Measurements from ENCODE around the gene TIMP4. TPM values are rescaled to one million over a fixed set of nuclear protein-coding genes. Genes with fewer than 3 reads are reported as not detected.

Gene TIMP4
- total RNA-seq (2014; rRNA removed; shearing (Covaris generic)) = 22.9 and 40.3 TPM in 2 replicates

DNA sequence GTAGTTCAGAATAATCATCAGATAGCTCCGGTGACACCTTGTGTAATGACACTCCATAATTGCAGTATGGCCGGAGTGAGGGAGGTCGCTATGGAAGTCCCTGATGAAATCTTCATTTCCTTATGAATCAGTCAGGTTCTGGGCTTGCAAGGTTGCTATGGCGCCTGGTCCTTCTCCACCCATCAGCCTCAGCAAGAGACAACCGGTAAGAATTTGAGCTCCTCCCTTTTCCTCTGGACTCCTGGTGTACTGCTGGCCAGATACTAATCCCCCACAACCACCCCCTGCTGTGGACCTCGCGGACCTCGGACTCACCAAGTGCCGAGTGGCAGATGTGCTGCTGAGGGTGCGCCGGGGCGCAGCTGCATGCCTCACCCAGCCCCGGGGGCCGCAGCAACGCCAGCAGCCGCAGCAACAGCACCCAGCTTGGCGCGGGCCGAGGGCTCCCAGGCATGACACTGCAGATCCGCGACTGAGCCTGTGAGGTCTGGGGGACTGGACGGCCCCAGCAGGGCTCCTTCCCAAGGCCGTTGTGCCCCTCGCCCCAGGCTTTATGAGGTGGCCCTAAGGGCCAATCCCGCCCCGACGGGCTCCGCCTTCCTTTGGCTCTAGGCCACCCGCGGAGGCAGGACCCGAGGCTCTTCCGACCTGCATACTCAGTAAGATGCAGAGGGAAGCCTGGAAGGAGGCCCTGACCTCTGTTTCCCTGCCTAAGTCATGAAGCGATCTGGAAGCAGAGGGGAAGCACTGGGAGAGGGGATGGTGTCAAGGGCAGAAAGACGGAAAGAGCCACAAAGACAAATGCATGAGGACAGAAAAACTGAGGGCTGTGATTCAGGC is at the start of gene TIMP4:
Gene TIMP4, minus strand, starts transcription at position 526 of the 840 bp plus-strand sequence. Its CDS starts 72 bp downstream, at position 454.
- DNase-seq = peak; percentile 75
- peak within 1 kb of the TSS; percentile 44 for H3K4me3 ChIP-seq (ENCODE audit: insufficient read depth, low read depth, low read length)
- H3K27me3 ChIP-seq (ENCODE audit: control insufficient read depth, insufficient read depth, low read length) = no peaks in the 10 kb centered on the region
- no peaks in the 10 kb centered on the region for H3K36me3 ChIP-seq (replicated peaks; ENCODE audit: control insufficient read depth, insufficient read depth, low read length)

DNA sequence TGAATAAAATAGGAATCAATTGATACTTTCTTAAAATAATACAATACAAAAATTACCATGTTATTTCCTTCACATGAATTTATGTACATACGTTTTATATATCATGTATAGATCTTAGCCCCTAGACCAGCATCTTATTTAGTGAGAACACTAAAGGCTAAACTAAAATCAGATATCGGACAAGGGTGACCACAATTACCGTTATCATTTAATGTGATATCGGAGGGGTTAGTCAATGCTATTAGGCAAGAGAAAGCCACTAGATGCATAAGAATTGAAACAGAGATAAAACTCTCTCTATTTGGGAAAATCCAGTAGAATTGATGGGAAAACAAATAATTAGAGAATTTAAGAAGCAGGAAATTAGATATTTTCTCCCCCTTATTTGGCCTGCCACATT is 46.5 kb upstream of the TIMP4 start:
- DNase-seq = no peak
- Histone ChIP-seq H3K4me3 (ENCODE audit: insufficient read depth, low read depth, low read length) (no peak overlapping the region), H3K36me3 (replicated peaks; ENCODE audit: control insufficient read depth, insufficient read depth, low read length) (no peaks in the 10 kb centered on the region), H3K27me3 (ENCODE audit: control insufficient read depth, insufficient read depth, low read length) (no peaks in the 10 kb centered on the region)

DNA sequence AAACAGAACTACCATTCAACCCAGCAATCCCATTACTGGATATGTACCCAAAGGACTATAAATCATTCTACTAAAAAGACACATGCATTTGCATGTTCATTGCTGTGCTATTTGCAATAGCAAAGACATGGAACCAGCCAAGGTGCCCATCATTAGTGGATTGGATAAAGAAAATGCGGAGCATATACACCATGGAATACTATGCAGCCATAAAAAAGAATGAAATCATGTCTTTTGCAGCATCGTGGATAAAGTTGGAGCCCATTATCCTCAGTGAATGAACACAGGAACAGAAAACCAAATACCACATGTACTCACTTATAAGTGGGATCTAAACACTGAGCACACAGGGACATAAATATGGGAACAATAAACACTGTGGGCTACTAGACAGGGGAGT is 43.1 kb upstream of the TIMP4 start:
- DNase-seq = no peak
- no peaks in the 10 kb centered on the region for H3K36me3 ChIP-seq (replicated peaks; ENCODE audit: control insufficient read depth, insufficient read depth, low read length)
- no peaks in the 10 kb centered on the region for H3K27me3 ChIP-seq (ENCODE audit: control insufficient read depth, insufficient read depth, low read length)
- H3K4me3 ChIP-seq (ENCODE audit: insufficient read depth, low read depth, low read length) = no peak overlapping the region

DNA sequence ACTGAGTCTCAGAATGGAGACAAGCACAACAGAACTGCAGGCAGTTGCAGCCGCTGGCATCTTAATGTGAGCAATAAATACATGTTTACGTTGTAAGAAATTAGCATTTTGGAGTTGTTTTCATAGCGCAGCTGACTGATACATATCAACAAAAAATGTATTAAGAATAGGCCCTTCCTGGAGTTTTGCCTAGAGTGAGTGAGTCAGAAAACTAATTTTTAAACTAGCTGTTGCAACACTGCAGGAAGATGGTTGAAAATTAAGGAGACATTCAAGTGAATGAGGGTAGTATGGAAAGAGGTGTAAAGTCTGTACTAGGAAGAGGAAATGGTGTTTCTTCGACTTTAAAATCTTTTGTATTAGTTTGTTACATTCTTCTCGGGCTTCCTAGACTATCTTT is 39.6 kb upstream of the TIMP4 start:
- no peak overlapping the region for H3K4me3 ChIP-seq (ENCODE audit: insufficient read depth, low read depth, low read length)
- H3K36me3 ChIP-seq (replicated peaks; ENCODE audit: control insufficient read depth, insufficient read depth, low read length) = no peaks in the 10 kb centered on the region
- DNase-seq = no peak
- no peaks in the 10 kb centered on the region for H3K27me3 ChIP-seq (ENCODE audit: control insufficient read depth, insufficient read depth, low read length)

DNA sequence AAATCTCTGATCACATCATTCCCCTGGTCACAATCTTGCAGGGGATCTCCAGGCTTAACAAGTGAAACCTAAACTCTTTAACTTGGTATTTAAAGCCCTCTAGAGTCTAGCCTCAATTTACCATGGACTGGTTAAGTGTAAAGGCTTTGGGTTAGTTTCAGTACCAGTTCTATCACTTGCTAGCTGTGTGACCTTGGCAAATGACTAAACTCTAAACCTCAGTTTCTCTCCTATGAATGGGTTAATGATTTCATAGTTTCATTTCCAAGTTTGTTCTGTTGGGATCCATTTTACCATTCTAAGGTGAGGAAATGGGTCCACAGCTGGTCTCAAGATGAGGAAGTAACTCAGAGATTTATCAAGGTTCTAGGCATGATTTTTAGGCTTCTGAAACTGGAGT is 38.8 kb upstream of the TIMP4 start:
- DNase-seq = no peak
- Histone ChIP-seq H3K27me3 (ENCODE audit: control insufficient read depth, insufficient read depth, low read length) (no peaks in the 10 kb centered on the region), H3K36me3 (replicated peaks; ENCODE audit: control insufficient read depth, insufficient read depth, low read length) (no peaks in the 10 kb centered on the region), H3K4me3 (ENCODE audit: insufficient read depth, low read depth, low read length) (no peak overlapping the region)

DNA sequence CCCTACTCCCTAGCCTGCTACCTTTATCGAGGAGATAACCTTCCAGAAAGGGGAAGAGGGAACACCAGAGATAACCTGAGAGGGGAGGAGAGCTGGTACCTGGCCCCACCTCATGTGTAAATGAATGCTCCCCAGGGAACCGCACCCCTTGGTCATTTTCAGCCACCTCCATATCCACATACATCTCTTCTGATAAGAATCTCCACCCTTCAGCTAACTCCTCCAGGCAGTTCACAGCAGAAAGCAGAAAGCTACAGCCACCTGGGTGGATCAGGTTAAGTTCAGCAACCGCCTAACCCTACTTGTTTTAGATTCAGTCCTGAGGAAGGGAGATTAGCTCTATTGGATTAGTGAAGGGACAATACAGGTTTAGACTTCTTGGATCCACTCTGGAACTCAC is 38.0 kb upstream of the TIMP4 start:
- DNase-seq = no peak
- no peaks in the 10 kb centered on the region for H3K36me3 ChIP-seq (replicated peaks; ENCODE audit: control insufficient read depth, insufficient read depth, low read length)
- H3K27me3 ChIP-seq (ENCODE audit: control insufficient read depth, insufficient read depth, low read length) = no peaks in the 10 kb centered on the region
- H3K4me3 ChIP-seq (ENCODE audit: insufficient read depth, low read depth, low read length) = no peak overlapping the region

DNA sequence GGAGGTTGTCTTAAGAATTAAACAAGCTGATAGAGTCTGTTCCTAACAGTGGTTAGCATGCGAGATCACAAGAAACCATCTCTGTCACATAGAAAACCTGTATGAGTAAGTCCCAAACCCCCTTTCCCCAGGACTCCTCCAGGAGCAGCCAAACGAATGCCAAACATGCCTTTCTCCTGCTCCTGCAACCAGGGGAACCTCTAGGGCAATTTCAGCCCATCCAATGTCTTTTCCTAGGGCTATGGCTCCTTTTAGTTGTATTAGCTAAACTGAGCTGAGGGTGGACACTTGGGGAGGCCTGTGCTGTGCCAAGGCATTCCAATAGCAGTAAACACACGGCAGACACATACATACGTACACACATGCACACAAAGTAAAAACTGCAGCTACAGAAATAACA is 36.5 kb upstream of the TIMP4 start:
- H3K36me3 ChIP-seq (replicated peaks; ENCODE audit: control insufficient read depth, insufficient read depth, low read length) = no peaks in the 10 kb centered on the region
- no peak for DNase-seq
- no peaks in the 10 kb centered on the region for H3K27me3 ChIP-seq (ENCODE audit: control insufficient read depth, insufficient read depth, low read length)
- H3K4me3 ChIP-seq (ENCODE audit: insufficient read depth, low read depth, low read length) = no peak overlapping the region

DNA sequence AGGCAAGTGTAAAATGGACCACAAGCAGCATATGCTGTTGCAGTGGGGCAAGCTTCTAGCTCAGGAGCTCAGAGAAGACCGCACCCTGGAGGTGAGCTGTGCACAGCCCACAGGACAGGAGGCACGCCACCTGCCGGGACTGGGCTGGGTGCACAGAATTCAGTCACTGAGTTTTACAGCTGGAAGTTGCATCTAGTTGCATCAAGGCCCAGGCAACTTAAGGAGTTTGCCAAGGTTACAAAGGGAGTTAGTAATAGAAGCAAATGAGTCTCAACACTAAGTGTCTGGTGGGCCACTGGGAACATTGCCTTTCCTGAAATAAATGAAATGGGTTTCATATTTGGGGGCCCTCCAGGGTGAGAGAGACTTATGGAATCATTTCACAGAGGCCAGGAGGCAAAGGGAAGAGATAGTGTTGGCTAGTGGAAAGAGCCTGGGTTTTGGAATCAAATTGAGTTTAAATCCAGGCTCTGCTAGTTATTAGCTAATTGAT is 36.0 kb upstream of the TIMP4 start:
- DNase-seq = no peak
- no peak overlapping the region for H3K4me3 ChIP-seq (ENCODE audit: insufficient read depth, low read depth, low read length)
- no peaks in the 10 kb centered on the region for H3K36me3 ChIP-seq (replicated peaks; ENCODE audit: control insufficient read depth, insufficient read depth, low read length)
- H3K27me3 ChIP-seq (ENCODE audit: control insufficient read depth, insufficient read depth, low read length) = no peaks in the 10 kb centered on the region

DNA sequence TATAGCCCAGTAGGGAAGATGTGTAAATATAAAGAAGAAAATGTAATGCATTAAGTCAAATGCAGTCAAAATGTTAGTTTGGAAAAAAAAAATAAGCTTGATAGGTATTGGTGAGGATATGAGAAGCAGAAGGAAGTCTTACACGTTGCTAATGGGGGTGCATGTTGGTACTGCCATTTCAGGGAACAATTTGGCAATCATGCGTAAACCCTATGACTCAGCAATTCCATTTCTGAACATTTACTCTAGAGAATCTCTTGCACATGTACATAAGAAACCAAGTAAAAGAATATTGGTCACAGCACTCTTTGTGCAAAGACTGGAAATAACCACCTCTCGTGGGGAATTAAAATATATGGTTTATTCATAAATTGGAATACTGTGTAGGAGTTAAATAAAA is 35.5 kb upstream of the TIMP4 start:
- no peak for DNase-seq
- Histone ChIP-seq H3K36me3 (replicated peaks; ENCODE audit: control insufficient read depth, insufficient read depth, low read length) (no peaks in the 10 kb centered on the region), H3K4me3 (ENCODE audit: insufficient read depth, low read depth, low read length) (no peak overlapping the region), H3K27me3 (ENCODE audit: control insufficient read depth, insufficient read depth, low read length) (no peaks in the 10 kb centered on the region)

DNA sequence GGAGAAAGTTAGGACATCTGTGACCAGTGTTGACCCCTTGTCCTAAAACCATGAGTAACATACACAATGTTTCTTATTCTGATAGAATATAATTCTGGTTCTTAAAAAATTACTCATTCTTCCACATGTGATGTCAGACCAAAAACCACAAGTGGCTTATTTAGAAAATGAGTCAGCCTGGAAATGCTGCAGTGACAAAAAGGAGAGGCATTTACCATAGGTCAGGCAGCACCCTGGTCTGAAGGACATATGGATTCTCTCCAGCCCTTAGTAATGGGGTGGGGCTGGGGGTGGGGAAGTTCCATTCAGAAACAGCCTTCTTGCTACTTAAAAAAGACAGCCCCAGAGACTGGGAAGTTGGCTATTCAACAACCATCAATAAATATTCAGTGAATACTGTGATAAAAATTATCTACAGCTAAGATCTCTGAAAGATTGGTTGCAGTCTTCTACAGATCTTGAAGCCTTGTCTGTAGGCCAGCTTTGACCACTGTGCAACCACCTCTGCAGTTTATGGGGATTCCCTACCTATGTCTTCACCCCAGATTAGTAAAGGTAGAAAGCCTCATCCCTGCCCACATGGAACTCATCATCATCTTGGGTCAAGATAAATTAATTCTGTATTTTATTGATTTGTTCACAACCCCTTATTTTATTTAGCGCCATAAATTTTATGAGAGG is 34.9 kb upstream of the TIMP4 start:
- H3K36me3 ChIP-seq (replicated peaks; ENCODE audit: control insufficient read depth, insufficient read depth, low read length) = no peaks in the 10 kb centered on the region
- no peak overlapping the region for H3K4me3 ChIP-seq (ENCODE audit: insufficient read depth, low read depth, low read length)
- no peaks in the 10 kb centered on the region for H3K27me3 ChIP-seq (ENCODE audit: control insufficient read depth, insufficient read depth, low read length)
- DNase-seq = no peak

DNA sequence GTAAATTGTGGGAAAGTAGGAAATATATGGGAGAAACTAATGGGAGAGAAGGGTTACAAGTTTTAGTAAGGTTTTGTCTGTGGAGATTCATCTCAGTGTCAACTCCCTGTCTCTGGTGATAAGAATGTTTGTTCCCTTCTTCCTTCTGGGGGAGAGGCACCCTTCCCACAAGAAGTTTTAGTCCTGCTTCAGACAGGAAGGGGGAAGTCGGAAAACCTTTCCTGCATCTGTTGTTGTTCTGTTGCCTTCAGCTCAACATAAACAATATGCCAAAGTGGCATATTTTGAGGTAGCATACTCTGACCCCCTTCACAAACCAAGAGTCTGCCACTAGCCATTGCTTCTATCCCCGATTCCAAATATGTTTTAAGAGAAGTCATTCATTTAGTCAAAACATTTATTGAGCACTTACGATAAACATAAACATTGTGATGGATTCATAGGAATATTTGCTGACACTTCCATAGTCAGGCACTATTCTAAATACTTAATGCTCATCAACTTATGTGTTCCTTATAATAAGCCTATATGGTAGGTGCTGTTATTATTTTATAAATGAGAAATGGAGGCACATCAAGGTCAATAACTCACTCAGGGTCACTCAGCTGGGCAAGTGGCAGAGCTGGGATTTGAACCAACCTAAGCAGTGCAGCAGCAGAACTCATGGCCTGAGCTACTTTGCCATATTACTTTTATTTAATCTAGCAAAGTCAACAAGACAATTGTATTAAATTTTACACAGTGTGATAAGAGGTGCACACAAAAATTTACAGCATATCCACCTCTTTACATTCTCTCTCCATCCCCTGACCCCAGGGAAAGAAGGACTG is 34.2 kb upstream of the TIMP4 start:
- no peaks in the 10 kb centered on the region for H3K27me3 ChIP-seq (ENCODE audit: control insufficient read depth, insufficient read depth, low read length)
- DNase-seq = no peak
- no peak overlapping the region for H3K4me3 ChIP-seq (ENCODE audit: insufficient read depth, low read depth, low read length)
- no peaks in the 10 kb centered on the region for H3K36me3 ChIP-seq (replicated peaks; ENCODE audit: control insufficient read depth, insufficient read depth, low read length)

DNA sequence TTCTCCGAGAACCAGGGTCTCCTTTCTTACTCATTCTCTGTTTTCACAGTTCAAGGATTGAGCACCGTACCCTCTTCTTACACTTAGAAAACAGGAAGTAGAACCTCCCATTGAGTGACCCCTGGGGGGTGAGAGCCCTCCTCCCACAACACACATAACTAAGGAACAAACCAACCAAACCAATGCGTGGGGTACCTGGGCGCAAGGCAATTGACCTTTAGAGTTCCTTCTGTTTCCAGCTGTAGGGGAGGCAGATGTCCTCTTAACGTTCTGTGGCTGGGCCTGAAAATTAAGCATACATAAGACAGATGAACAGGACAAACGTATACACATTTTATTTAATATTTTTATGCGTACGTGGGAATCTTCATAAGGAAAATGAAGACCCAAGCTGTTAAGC is 33.5 kb upstream of the TIMP4 start:
- no peak for DNase-seq
- no peak overlapping the region for H3K4me3 ChIP-seq (ENCODE audit: insufficient read depth, low read depth, low read length)
- H3K27me3 ChIP-seq (ENCODE audit: control insufficient read depth, insufficient read depth, low read length) = no peaks in the 10 kb centered on the region
- no peaks in the 10 kb centered on the region for H3K36me3 ChIP-seq (replicated peaks; ENCODE audit: control insufficient read depth, insufficient read depth, low read length)

DNA sequence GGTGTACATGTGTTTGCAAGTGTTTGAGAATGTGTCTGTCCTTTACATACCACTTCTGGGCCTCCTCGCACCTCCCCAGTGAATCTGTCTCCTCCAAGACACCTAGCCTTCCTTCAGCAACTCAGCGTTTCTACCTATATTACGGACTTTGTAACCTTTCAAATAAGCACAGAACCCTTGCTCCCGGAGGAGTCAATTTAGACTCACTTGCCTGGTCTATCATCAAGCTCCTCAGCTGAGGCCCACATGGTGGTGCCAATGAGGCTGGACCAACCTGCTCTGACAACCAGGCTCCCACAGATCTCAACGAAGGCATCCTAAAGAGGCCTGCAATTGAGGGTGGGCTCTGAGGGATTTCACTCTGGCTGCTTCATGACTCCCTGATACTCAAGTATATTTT is 32.8 kb upstream of the TIMP4 start:
- no peaks in the 10 kb centered on the region for H3K36me3 ChIP-seq (replicated peaks; ENCODE audit: control insufficient read depth, insufficient read depth, low read length)
- no peak for DNase-seq
- no peaks in the 10 kb centered on the region for H3K27me3 ChIP-seq (ENCODE audit: control insufficient read depth, insufficient read depth, low read length)
- no peak overlapping the region for H3K4me3 ChIP-seq (ENCODE audit: insufficient read depth, low read depth, low read length)

DNA sequence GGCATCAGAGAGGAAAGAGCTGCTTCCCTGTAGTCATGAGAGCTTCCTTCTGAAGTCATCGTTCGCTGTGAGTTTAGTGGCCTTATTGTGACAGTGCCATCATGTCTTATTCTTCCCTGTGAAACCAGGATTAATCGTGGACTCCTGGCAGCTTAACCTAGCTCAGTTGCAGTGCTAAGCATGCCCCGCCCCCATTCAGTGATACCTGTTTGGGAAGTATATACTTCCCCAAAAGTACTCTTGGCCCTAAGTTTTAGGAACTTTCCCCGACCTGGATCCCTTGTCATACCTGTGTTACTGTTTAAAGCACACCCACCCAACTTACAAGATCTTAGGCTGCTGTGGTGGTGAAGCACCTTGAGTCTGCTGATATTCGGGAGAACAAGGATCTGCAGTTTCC is 32.1 kb upstream of the TIMP4 start:
- Histone ChIP-seq H3K27me3 (ENCODE audit: control insufficient read depth, insufficient read depth, low read length) (no peaks in the 10 kb centered on the region), H3K36me3 (replicated peaks; ENCODE audit: control insufficient read depth, insufficient read depth, low read length) (no peaks in the 10 kb centered on the region), H3K4me3 (ENCODE audit: insufficient read depth, low read depth, low read length) (no peak overlapping the region)
- no peak for DNase-seq

Measured in H7 (cell line).